GM12875 (cell line): ENCODE results near the gene ANGPTL8.
A peak's percentile ranks its signal among the peaks of the same experiment; 100 is the strongest.

Experiments
- H3K4me3 ChIP-seq: one replicate; pipeline ENCODE4 v1.5.1; 2011; ENCODE audit warnings: low read depth, low read length, control low read depth
- TF ChIP-seq, protein P1 (sequence below): IDR thresholded peaks from 2 replicates; pipeline ENCODE4 v1.5.1; 2011; ENCODE audit warnings: low read depth, mild to moderate bottlenecking, control low read depth, inconsistent platforms, low read length, moderate library complexity, borderline replicate concordance; ENCODE audit not compliant: insufficient read depth

Gene ANGPTL8

DNA sequence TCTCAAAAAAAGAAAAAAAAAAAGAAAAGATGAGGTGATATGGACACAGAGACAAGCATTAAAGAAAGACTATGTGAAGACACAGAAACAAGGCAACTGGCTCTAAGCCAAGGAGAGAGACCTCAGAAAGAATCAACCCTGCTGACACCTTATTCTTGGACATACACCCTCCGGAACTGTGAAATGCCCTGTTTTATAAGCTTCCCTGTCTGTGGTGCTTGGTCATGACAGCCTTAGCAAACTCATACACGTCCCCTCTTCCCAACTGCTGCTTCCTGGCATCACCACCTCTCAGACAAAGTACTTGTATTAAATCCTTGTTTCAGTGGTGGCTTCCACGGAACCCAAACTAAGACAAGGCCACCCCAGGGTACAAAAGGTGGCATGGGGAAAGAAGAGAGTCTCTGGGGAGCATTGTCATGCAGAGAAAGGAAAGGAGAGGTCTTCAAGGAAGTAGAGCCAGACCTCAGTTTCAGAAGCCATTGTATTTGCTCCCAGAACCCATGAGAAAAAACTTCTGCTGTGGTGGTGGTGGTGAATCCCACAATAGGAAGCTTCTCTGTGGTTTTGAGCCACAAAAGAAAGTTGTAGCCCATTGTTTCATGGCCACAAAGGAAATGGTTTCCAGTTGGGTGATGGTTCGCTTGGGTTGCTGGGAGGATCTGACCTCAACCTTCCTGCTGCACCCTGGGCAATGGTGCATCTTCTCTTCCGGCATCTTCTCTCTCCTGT, 40.3 kb downstream of the ANGPTL8 start:
- no peak overlapping the region for H3K4me3 ChIP-seq
- TF ChIP-seq, protein P1, sequence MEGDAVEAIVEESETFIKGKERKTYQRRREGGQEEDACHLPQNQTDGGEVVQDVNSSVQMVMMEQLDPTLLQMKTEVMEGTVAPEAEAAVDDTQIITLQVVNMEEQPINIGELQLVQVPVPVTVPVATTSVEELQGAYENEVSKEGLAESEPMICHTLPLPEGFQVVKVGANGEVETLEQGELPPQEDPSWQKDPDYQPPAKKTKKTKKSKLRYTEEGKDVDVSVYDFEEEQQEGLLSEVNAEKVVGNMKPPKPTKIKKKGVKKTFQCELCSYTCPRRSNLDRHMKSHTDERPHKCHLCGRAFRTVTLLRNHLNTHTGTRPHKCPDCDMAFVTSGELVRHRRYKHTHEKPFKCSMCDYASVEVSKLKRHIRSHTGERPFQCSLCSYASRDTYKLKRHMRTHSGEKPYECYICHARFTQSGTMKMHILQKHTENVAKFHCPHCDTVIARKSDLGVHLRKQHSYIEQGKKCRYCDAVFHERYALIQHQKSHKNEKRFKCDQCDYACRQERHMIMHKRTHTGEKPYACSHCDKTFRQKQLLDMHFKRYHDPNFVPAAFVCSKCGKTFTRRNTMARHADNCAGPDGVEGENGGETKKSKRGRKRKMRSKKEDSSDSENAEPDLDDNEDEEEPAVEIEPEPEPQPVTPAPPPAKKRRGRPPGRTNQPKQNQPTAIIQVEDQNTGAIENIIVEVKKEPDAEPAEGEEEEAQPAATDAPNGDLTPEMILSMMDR, result no peak

DNA sequence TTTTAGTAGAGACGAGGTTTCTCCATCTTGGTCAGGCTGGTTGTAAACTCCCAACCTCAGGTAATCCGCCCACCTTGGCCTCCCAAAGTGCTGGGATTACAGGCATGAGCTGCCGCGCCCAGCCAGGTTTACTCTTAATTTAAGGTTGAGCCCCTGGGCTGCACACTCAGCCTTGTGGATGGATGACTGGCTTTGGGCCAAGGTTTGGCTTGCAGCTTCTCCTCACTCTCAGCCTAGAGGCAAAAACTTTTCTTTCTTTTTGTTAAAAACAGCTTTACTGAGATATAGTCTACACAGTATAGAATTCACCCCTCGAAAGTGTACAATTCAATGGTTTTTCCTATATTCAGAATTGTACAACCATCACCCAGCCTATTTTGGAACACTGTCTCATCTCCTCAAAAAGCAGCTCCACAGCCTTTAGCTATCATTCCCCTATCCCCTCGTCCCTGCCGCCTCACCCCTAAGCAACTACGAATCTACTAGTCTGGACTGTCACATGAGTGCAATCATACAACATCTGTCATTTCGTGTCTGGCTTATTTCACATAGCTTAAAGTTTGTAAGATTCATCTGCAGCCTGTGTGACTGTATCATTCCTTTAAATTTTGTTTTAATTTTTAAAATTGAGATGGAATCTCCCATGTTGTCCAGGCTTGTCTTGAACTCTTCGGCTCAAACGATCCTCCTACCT, 42.1 kb downstream of the ANGPTL8 start:
- no peak overlapping the region for H3K4me3 ChIP-seq
- TF ChIP-seq, protein P1, result no peak

DNA sequence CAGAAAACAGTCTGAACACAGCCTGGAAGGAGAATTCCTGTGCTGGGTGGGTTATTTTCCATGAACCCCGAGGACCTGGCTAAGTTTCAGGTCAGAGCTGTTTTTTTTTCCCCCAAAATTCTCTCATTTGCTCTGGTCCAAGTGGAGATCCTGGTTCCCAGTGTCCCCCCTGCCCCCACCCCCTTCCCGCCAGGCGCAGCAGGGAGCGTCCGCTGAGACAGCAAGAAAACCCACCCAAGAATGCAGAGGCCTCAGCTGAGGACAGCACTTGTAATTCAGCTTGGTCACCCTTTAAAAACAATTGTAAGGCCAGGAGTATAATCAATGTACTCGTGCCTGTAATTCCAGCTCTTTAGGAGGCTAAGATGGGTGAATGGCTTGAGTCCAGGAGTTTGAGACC, 45.1 kb downstream of the ANGPTL8 start:
- no peak overlapping the region for H3K4me3 ChIP-seq
- TF ChIP-seq, protein P1, result no peak

DNA sequence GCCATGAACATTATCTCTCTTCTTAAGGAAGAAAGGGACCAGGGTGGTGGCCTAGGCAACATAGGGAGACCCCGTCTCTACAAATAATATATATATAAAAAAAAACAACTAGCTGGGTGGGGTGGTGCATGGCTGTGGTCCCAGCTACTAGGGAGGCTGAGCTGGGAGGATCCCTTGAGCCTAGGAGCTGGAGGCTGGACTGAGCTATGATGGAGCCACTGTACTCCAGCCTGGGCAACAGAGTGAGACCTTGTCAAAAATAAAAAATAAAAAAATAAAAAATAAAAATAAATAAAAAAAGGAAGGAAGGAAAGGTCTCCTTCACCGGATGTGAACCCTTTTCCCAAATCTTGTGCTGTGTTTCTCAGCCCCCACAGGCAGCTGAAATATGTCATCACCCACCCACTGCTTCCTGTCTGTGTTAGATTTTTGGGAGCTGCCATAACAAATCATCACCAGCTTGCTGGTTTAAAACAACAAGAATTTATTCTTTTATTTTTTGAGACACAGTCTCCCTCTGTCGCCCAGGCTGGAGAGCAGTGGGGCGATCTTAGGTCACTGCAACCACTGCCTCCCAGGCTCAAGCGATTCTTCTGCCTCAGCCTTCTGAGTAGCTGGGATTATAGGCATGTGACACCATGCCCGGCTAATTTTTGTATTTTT, 47.0 kb downstream of the ANGPTL8 start:
- no peak overlapping the region for H3K4me3 ChIP-seq
- TF ChIP-seq, protein P1, result no peak

DNA sequence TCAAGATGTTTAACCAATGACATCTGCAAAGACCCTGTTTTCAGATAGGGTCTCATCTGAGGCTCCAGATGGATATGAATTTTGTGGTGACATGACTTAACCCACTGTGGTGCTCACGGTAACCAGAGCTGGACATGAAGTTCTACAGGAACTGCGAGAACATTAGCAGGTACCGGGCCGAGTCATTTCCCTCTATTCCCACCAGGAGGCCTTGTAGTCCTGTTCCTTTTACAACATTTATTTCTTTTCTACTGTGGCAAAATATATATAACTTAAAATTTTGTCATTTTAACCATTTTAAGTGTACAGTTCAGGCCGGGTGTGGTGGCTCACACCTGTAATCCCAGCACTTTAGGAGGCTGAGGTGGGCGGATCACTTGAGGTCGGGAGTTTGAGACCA, 48.9 kb downstream of the ANGPTL8 start:
- H3K4me3 ChIP-seq, result no peak overlapping the region
- TF ChIP-seq, protein P1, result peak; percentile 44; the same call in 1 of the 2 replicates

DNA sequence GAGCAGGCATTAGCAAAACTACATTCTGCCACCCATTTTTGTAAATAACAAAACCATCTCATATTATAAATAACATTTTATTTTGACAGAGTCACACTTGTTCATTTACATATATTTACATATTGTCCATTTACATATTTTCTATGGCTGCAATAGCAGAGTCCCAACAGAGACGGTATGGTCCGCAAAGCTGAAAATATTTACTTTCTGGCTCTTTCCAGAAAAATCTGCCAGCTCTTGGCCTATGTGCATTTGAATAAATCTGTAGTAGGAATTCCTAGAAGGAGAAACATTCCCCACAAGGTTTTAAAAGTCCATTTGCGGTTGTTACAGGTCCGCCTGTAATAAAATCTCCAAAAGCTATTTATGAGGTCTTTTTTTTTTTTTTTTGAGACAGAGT, 50.8 kb downstream of the ANGPTL8 start:
- TF ChIP-seq, protein P1, result no peak

More for the DNA sequence above, 50.8 kb downstream of the ANGPTL8 start:
- no peak overlapping the region for H3K4me3 ChIP-seq
